GM19455 (cell line): Measurements from ENCODE around the gene MMP24.
"Not testable (repeated sequence)": the region's sequence is repeated elsewhere in the genome, so short reads cannot be mapped to it uniquely, and the experiment has no call there.

Experiments
- ATAC-seq: cut with Tn5 transposase; IDR thresholded peaks from one replicate; pipeline ENCODE4 v1.9.1; 2021; ENCODE audit not compliant: unreplicated experiment

MMP24 gene

DNA sequence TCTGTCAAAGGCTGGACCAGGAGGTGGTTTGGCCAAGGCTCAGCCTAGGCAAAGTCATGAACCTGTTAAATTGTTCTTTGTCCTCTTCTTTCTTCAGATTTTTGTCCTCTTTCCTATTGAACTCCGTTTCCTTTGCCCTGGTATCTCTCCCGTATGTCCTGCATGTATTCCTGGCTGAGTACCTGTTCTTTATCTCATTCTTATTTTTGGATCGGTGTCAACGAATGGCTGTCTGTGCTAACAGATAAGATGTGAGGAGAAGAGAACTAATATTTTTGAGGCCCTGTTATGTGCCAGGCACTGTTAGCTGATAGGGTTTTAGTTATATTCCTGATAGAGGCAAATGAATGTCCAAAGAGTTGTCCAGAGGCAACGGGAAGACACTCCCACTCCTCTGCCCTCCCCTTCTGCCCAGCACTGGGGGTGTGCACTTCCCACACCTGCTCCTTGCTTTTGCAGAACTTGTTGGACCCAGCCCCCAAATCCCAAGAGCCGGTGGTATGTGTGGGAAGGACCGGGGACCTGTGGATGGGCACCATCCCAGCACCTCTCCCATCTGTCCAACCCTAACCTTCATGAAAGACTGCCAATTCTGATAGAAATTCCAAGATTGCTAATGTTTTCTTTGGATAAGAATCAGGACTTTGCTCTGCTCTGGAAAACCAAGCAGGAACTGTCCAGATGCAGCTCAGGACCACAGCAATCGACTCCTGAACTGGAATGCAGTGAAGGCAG lies 30.9 kb downstream of the MMP24 start:
- no peak for ATAC-seq

- no peak for ATAC-seq
Observed at GRCh38 chr20:35260426-35260825, 33.9 kb downstream of the MMP24 start.

GRCh38 chr20:35262321-35262720 lies 35.8 kb downstream of the MMP24 start:
- not testable (repeated sequence) for ATAC-seq

DNA sequence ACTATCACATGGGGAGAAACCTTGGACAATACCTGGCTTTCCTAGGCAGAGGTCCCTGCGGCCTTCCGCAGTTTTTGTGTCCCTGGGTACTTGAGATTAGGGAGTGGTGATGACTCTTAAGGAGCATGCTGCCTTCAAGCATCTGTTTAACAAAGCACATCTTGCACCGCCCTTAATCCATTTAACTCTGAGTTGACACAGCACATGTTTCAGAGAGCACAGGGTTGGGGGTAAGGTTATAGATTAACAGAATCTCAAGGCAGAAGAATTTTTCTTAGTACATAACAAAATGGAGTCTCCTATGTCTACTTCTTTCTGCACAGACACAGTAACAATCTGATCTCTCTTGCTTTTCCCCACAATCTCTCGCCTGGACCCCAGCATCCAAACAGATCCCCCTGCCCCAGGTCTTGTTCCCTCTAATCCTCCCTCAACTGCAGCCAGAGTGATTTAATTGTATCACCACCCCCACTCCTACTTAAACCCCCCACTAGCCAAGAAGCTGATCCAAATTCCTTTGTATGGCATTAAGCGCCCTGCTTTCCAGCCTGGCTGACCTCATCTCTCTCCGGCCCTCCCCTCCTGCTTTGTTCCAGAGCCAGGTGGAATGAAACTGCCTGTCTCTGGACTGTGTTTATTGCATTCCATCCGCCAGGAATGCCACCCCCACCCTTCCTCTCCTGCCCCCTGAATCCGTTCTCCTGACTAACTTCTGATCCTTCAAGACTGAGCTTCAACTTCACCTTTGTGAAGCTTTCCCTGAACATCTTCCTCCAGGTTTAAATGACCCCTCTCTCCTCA lies 36.4 kb downstream of the MMP24 start:
- not testable (repeated sequence) for ATAC-seq

DNA sequence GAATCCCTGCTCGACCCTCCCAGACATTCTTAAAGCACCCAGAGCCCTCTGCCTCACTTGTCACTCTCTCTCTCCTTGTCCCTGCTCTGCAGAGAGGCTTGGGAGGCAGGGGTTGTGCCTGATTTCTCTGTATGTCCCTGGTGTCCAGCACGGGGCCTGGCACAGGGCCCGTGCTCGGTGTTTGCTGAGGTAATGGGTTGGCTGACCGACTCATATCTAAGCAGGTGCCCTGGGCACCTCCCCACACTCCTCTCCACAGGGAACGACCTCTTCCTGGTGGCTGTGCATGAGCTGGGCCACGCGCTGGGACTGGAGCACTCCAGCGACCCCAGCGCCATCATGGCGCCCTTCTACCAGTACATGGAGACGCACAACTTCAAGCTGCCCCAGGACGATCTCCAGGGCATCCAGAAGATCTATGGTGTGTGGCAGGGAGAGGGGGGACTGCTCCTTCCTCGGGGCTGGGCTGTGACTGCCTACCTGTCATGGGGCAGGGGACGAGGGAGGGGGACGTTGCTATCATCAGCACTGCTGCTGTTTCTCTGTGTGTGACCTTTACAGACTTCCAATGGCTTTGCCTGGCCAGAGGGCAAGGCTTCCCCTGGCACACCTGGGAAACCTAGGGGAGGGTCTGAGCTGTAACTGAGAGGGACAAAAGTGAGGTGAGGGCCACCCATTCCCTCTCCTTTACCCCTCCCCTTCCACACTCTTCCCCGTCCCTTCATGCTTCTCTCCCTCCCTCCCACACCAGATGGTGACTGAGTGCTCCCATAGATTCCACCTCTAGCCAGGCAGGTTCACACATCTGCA lies 37.2 kb downstream of the MMP24 start:
- no peak for ATAC-seq

GRCh38 chr20:35264755-35265154 lies 38.3 kb downstream of the MMP24 start:
- no peak for ATAC-seq

DNA sequence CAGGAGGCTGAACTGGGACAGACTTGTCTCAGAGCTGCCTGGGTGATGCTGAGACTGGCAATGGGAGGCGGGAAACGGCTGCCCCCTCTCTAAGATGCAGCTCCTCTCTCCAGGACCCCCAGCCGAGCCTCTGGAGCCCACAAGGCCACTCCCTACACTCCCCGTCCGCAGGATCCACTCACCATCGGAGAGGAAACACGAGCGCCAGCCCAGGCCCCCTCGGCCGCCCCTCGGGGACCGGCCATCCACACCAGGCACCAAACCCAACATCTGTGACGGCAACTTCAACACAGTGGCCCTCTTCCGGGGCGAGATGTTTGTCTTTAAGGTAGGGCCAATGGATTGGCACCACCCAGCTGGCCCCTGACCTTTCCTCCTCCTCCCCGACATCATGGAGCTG lies 40.6 kb downstream of the MMP24 start:
- ATAC-seq, result no peak

GRCh38 chr20:35269055-35269781 lies 42.7 kb downstream of the MMP24 start:
- no peak for ATAC-seq

DNA sequence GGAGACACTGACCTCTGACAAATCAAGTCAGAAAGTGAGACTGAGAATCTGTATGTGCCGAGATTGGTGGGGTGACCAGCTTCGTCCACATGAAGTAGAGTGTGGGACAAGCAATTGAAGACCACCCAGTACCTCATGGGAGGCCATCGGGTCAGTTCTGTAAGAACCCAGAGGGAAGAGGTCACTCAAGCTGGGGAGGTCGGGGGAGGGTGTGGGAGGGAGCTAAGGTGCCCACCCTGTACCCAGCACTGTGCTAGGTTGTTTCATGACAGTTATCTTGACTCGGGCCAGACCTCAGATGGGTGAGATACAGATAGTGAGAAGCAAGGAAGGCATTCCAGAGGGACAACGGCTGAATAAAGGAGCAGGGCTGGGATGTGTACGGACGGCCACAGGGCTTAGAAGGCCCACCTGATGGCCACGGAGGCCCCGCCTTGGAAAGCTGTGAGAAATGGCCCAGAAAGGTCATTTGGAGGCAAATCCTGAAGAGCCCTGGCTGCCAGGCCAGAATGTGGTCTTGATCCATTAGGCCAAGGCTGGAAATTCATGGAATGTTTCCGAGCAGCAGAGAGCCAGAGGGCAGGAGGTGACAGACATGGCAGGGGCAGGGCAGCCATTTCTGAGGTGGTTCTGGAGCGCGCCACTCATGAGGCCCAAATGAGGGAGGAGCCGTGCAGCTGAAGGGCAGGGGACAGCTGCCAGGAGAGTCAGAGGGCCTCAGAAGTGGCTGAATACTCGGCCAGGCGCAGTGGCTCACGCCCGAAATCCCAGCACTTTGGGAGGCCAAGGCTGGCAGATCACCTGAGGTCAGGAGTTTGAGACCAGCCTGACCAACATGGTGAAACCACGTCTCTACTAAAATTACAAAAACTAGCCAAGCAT lies 43.8 kb downstream of the MMP24 start:
- ATAC-seq, result no peak

GRCh38 chr20:35271073-35271882 lies 44.8 kb downstream of the MMP24 start:
- no peak for ATAC-seq

DNA sequence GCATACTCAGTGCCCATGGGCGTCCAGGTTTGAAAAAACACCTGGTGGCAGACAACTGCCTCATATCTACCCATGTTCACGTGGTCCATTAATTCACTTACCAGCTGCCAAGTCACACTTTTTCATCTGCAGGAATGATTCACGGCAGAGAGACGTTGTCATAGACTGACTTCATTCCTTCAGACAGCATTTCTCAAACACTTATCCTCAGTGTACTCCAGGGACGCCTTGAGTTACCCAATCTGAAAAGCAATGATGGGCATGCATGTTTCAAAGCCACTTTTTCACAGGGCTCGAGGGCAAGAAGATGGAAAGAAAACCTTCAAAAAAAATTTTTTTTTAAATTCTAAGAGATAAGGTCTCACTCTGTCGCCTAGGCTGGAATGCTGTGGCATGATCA lies 45.4 kb downstream of the MMP24 start:
- ATAC-seq, result no peak

- no peak for ATAC-seq
Observed at GRCh38 chr20:35273449-35274171, 47.1 kb downstream of the MMP24 start.

GRCh38 chr20:35274172-35275092 lies 47.9 kb downstream of the MMP24 start:
- no peak for ATAC-seq

GRCh38 chr20:35275741-35276251 lies 49.3 kb downstream of the MMP24 start:
- no peak for ATAC-seq

GRCh38 chr20:35276408-35276807 lies 49.9 kb downstream of the MMP24 start:
- no peak for ATAC-seq

DNA sequence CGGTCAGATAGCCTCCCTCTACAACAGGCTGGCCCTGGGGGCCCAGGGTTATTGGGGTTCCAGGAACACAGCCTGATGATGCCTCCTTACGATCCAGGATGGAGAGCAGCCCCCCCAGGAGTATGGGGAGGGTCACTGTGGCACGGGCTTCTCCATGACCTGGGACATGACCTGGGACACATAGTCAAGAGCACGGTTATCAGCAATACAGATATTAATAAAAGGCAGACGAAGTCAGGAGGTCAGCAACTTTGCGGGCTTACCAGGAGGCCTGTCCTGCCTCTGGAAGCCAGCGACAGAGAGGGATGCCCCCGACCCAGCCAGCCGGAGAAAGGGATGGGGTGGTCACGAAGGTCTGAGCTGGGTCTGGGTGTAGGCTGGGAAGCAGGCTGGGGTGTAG lies 50.6 kb downstream of the MMP24 start:
- no peak for ATAC-seq
